Nephron (organoid): ENCODE data around the gene ARL5A.

Source experiments
- H3K27ac Mint-ChIP-seq, 3 experiments: 2 replicates each; pipeline ENCODE4 v1.8.0; 2020; ENCODE audit warnings: mixed read lengths in 3 of 3, mild to moderate bottlenecking in 2 of 3, moderate library complexity in 1 of 3
- H3K27me3 Mint-ChIP-seq: 2 replicates; pipeline ENCODE4 v1.8.0; 2021; ENCODE audit warnings: low read depth, mild to moderate bottlenecking, moderate library complexity, mixed read lengths
- H3K36me3 Mint-ChIP-seq: 2 replicates; pipeline ENCODE4 v1.8.0; 2020; ENCODE audit warnings: low read depth, mixed read lengths
- H3K4me1 Mint-ChIP-seq: 2 replicates; pipeline ENCODE4 v1.8.0; 2020; ENCODE audit warnings: mixed read lengths
- H3K4me3 Mint-ChIP-seq, 3 experiments: 2 replicates each; pipeline ENCODE4 v1.8.0; 2020; ENCODE audit warnings: mild to moderate bottlenecking in 3 of 3, mixed read lengths in 3 of 3, moderate library complexity in 2 of 3
- H3K9me3 Mint-ChIP-seq: 2 replicates; pipeline ENCODE4 v1.8.0; 2020; ENCODE audit warnings: mixed read lengths
- CTCF ChIP-seq, 3 experiments: fragments of 200-600 bp; sonication (generic); IDR thresholded peaks; one replicate each; pipeline ENCODE4 v1.5.0; 2021; ENCODE audit warnings: antibody characterized with exemption in 3 of 3; ENCODE audit not compliant: unreplicated experiment in 3 of 3

The ARL5A gene

GRCh38 chr2:151761687-151762086 is 66.5 kb downstream of the ARL5A start:
- H3K4me1 Mint-ChIP-seq = peaks cover 67% of the 10 kb centered on the region
- H3K27me3 Mint-ChIP-seq = no peaks in the 10 kb centered on the region
- H3K4me3 Mint-ChIP-seq = no peak overlapping the region
- H3K9me3 Mint-ChIP-seq = no peaks in the 10 kb centered on the region
- TF ChIP-seq CTCF (IDR thresholded peaks at IDR 0.05; ENCODE audit: unreplicated experiment in 3 of 3) = no peak
- H3K27ac Mint-ChIP-seq = no peak overlapping the region
- H3K36me3 Mint-ChIP-seq = peaks cover 5% of the 10 kb centered on the region

GRCh38 chr2:151761193-151761592 is 67.0 kb downstream of the ARL5A start:
- peaks cover 5% of the 10 kb centered on the region for H3K36me3 Mint-ChIP-seq
- no peaks in the 10 kb centered on the region for H3K27me3 Mint-ChIP-seq
- H3K4me3 Mint-ChIP-seq = no peak overlapping the region
- no peaks in the 10 kb centered on the region for H3K9me3 Mint-ChIP-seq
- peaks cover 64% of the 10 kb centered on the region for H3K4me1 Mint-ChIP-seq
- H3K27ac Mint-ChIP-seq = no peak overlapping the region
- no peak for TF ChIP-seq CTCF (IDR thresholded peaks at IDR 0.05; ENCODE audit: unreplicated experiment in 3 of 3)

- H3K4me1 Mint-ChIP-seq = peaks cover 54% of the 10 kb centered on the region
- no peak for TF ChIP-seq CTCF (IDR thresholded peaks at IDR 0.05; ENCODE audit: unreplicated experiment in 3 of 3)
- peaks cover 1% of the 10 kb centered on the region for H3K36me3 Mint-ChIP-seq
- H3K9me3 Mint-ChIP-seq = no peaks in the 10 kb centered on the region
- no peaks in the 10 kb centered on the region for H3K27me3 Mint-ChIP-seq
- H3K27ac Mint-ChIP-seq = peak overlapping the region in 2 of 3 experiments; percentile 1 to 37
- no peak overlapping the region for H3K4me3 Mint-ChIP-seq
These were observed 68.0 kb downstream of the ARL5A start for GRCh38 chr2:151760139-151760650.

- Mint-ChIP-seq H3K4me1 (peaks cover 44% of the 10 kb centered on the region), H3K36me3 (no peaks in the 10 kb centered on the region), H3K27me3 (no peaks in the 10 kb centered on the region), H3K9me3 (no peaks in the 10 kb centered on the region), H3K4me3 (no peak overlapping the region), H3K27ac (no peak overlapping the region)
- no peak for TF ChIP-seq CTCF (IDR thresholded peaks at IDR 0.05; ENCODE audit: unreplicated experiment in 3 of 3)
These were observed 69.5 kb downstream of the ARL5A start for GRCh38 chr2:151758744-151759143.

- H3K36me3 Mint-ChIP-seq = no peaks in the 10 kb centered on the region
- no peaks in the 10 kb centered on the region for H3K9me3 Mint-ChIP-seq
- no peaks in the 10 kb centered on the region for H3K27me3 Mint-ChIP-seq
- H3K4me3 Mint-ChIP-seq = no peak overlapping the region
- TF ChIP-seq CTCF (IDR thresholded peaks at IDR 0.05; ENCODE audit: unreplicated experiment in 3 of 3) = no peak
- peak overlapping the region in 2 of 3 experiments; percentile 4 to 16 for H3K27ac Mint-ChIP-seq
- peaks cover 35% of the 10 kb centered on the region for H3K4me1 Mint-ChIP-seq
These were observed 70.4 kb downstream of the ARL5A start for GRCh38 chr2:151757861-151758260.

- Mint-ChIP-seq H3K4me1 (peaks cover 31% of the 10 kb centered on the region), H3K4me3 (no peak overlapping the region), H3K36me3 (no peaks in the 10 kb centered on the region), H3K27ac (no peak overlapping the region), H3K9me3 (no peaks in the 10 kb centered on the region), H3K27me3 (no peaks in the 10 kb centered on the region)
- no peak for TF ChIP-seq CTCF (IDR thresholded peaks at IDR 0.05; ENCODE audit: unreplicated experiment in 3 of 3)
These were observed 71.4 kb downstream of the ARL5A start for GRCh38 chr2:151756820-151757219.
